ENCODE data around the gene CGN.

The CGN gene

GRCh38 chr1:151477066-151477465 is 34.1 kb upstream of the CGN start:
- peaks cover 7% of the 10 kb centered on the region for H3K4me1 ChIP-seq (ENCODE audit: control insufficient read depth, insufficient read depth, low read depth, low read length)

GRCh38 chr1:151478140-151478812 is 32.9 kb upstream of the CGN start:
- H3K36me3 ChIP-seq (ENCODE audit: control insufficient read depth in 1 of 2, insufficient read depth in 2 of 2, low read depth in 1 of 2, low read length in 2 of 2) = no peaks in the 10 kb centered on the region
- no peak overlapping the region for H3K18ac ChIP-seq (ENCODE audit: low read depth in 1 of 2, low read length in 2 of 2)
- H2BK15ac ChIP-seq (ENCODE audit: low read depth, poor library complexity, severe bottlenecking) = peak overlapping the region; percentile 52
- H3K4me1 ChIP-seq (ENCODE audit: control insufficient read depth, insufficient read depth, low read depth, low read length) = peaks cover 5% of the 10 kb centered on the region
- H3K4me3 ChIP-seq (ENCODE audit: insufficient read depth in 1 of 2, low read depth in 1 of 2, low read length in 2 of 2) = no peak overlapping the region
- H2BK12ac ChIP-seq (ENCODE audit: low read length in 2 of 2) = no peak overlapping the region
- H3K23ac ChIP-seq (ENCODE audit: low read length in 2 of 2) = no peak overlapping the region
- no peaks in the 10 kb centered on the region for H3K79me1 ChIP-seq (replicated peaks; ENCODE audit: low read length, poor library complexity, severe bottlenecking)
- WGBS = 100% methylated on average over 1 of the region's 1 CpG
- no peak overlapping the region for H2BK120ac ChIP-seq (ENCODE audit: low read depth, low read length)
- no peak overlapping the region for H3K14ac ChIP-seq (ENCODE audit: low read length in 2 of 2)
- no peak overlapping the region for H4K91ac ChIP-seq (ENCODE audit: low read length)
- H3K9ac ChIP-seq (ENCODE audit: low read length) = no peak overlapping the region
- DNase-seq = no peak
- no peak overlapping the region for H3K4ac ChIP-seq (ENCODE audit: low read depth in 1 of 2, low read length in 2 of 2)
- H3K9me3 ChIP-seq (ENCODE audit: control insufficient read depth, low read length) = peaks cover 5% of the 10 kb centered on the region
- no peak overlapping the region for H3K27ac ChIP-seq (ENCODE audit: low read length, poor library complexity, severe bottlenecking)
- no peak overlapping the region for H3K4me2 ChIP-seq (ENCODE audit: low read length, poor library complexity, severe bottlenecking)
- peaks cover 0 to 4% of the 10 kb centered on the region in 2 experiments for H3K27me3 ChIP-seq (ENCODE audit: control insufficient read depth in 1 of 2, insufficient read depth in 1 of 2, low read length in 2 of 2)
- H4K8ac ChIP-seq (ENCODE audit: low read length) = no peak overlapping the region
- no peak overlapping the region for H2AK5ac ChIP-seq (ENCODE audit: low read length, severe bottlenecking)
- H2BK5ac ChIP-seq (ENCODE audit: low read depth, low read length, poor library complexity, severe bottlenecking) = no peak overlapping the region
- no peak overlapping the region for H2AFZ ChIP-seq (ENCODE audit: low read depth, low read length)

More at GRCh38 chr1:151477066-151477465, 34.1 kb upstream of the CGN start:
- Histone ChIP-seq H3K9ac (ENCODE audit: low read length) (no peak overlapping the region), H2BK120ac (ENCODE audit: low read depth, low read length) (no peak overlapping the region), H3K27me3 (ENCODE audit: control insufficient read depth in 1 of 2, insufficient read depth in 1 of 2, low read length in 2 of 2) (peaks cover 0 to 4% of the 10 kb centered on the region in 2 experiments), H3K27ac (ENCODE audit: low read length, poor library complexity, severe bottlenecking) (no peak overlapping the region), H2AFZ (ENCODE audit: low read depth, low read length) (no peak overlapping the region), H4K8ac (ENCODE audit: low read length) (no peak overlapping the region), H3K79me1 (replicated peaks; ENCODE audit: low read length, poor library complexity, severe bottlenecking) (no peaks in the 10 kb centered on the region), H2AK5ac (ENCODE audit: low read length, severe bottlenecking) (no peak overlapping the region), H3K4me2 (ENCODE audit: low read length, poor library complexity, severe bottlenecking) (no peak overlapping the region), H3K4me3 (ENCODE audit: insufficient read depth in 1 of 2, low read depth in 1 of 2, low read length in 2 of 2) (no peak overlapping the region), H2BK12ac (ENCODE audit: low read length in 2 of 2) (no peak overlapping the region), H2BK5ac (ENCODE audit: low read depth, low read length, poor library complexity, severe bottlenecking) (no peak overlapping the region), H2BK15ac (ENCODE audit: low read depth, poor library complexity, severe bottlenecking) (no peak overlapping the region), H3K9me3 (ENCODE audit: control insufficient read depth, low read length) (peaks cover 4% of the 10 kb centered on the region), H4K91ac (ENCODE audit: low read length) (no peak overlapping the region), H3K23ac (ENCODE audit: low read length in 2 of 2) (no peak overlapping the region), H3K18ac (ENCODE audit: low read depth in 1 of 2, low read length in 2 of 2) (no peak overlapping the region), H3K4ac (ENCODE audit: low read depth in 1 of 2, low read length in 2 of 2) (no peak overlapping the region), H3K14ac (ENCODE audit: low read length in 2 of 2) (no peak overlapping the region), H3K36me3 (ENCODE audit: control insufficient read depth in 1 of 2, insufficient read depth in 2 of 2, low read depth in 1 of 2, low read length in 2 of 2) (no peaks in the 10 kb centered on the region)
- 95% methylated on average over 2 of the region's 3 CpGs for WGBS
- no peak for DNase-seq

DNA sequence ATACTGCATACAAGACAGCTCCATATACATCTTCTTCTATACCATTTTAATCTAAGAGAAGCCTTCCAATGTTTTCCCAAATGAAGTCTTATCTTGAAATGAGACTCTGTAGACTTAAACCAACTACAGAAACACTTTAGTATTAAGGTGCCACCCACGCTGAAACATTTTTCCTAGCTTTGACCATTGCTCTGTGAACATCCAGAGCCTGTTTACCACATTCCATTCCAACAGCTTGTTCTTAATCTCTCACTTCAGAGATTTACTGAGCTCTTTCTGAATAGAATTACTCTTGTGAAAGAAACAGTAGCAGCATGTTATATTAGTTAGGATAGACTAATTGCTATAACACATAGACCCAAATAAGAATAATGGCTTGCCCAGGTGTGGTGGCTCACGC is 32.3 kb upstream of the CGN start:
- Histone ChIP-seq H3K4me3 (ENCODE audit: insufficient read depth in 1 of 2, low read depth in 1 of 2, low read length in 2 of 2) (no peak overlapping the region), H3K9ac (ENCODE audit: low read length) (no peak overlapping the region), H2BK5ac (ENCODE audit: low read depth, low read length, poor library complexity, severe bottlenecking) (no peak overlapping the region), H3K27me3 (ENCODE audit: control insufficient read depth in 1 of 2, insufficient read depth in 1 of 2, low read length in 2 of 2) (peaks cover 0 to 4% of the 10 kb centered on the region in 2 experiments), H3K4me2 (ENCODE audit: low read length, poor library complexity, severe bottlenecking) (no peak overlapping the region), H3K14ac (ENCODE audit: low read length in 2 of 2) (no peak overlapping the region), H3K36me3 (ENCODE audit: control insufficient read depth in 1 of 2, insufficient read depth in 2 of 2, low read depth in 1 of 2, low read length in 2 of 2) (no peaks in the 10 kb centered on the region), H2AK5ac (ENCODE audit: low read length, severe bottlenecking) (no peak overlapping the region), H3K79me1 (replicated peaks; ENCODE audit: low read length, poor library complexity, severe bottlenecking) (no peaks in the 10 kb centered on the region), H3K23ac (ENCODE audit: low read length in 2 of 2) (no peak overlapping the region), H3K4ac (ENCODE audit: low read depth in 1 of 2, low read length in 2 of 2) (no peak overlapping the region), H3K4me1 (ENCODE audit: control insufficient read depth, insufficient read depth, low read depth, low read length) (peaks cover 2% of the 10 kb centered on the region), H2BK15ac (ENCODE audit: low read depth, poor library complexity, severe bottlenecking) (no peak overlapping the region), H3K27ac (ENCODE audit: low read length, poor library complexity, severe bottlenecking) (no peak overlapping the region), H4K91ac (ENCODE audit: low read length) (no peak overlapping the region), H4K8ac (ENCODE audit: low read length) (no peak overlapping the region), H2BK120ac (ENCODE audit: low read depth, low read length) (no peak overlapping the region), H3K9me3 (ENCODE audit: control insufficient read depth, low read length) (peaks cover 5% of the 10 kb centered on the region), H3K18ac (ENCODE audit: low read depth in 1 of 2, low read length in 2 of 2) (no peak overlapping the region), H2BK12ac (ENCODE audit: low read length in 2 of 2) (no peak overlapping the region), H2AFZ (ENCODE audit: low read depth, low read length) (no peak overlapping the region)
- 90% methylated on average over 2 of the region's 2 CpGs for WGBS
- no peak for DNase-seq

- no peak overlapping the region for H3K23ac ChIP-seq (ENCODE audit: low read length in 2 of 2)
- H3K4ac ChIP-seq (ENCODE audit: low read depth in 1 of 2, low read length in 2 of 2) = no peak overlapping the region
- H2AK5ac ChIP-seq (ENCODE audit: low read length, severe bottlenecking) = no peak overlapping the region
- H3K18ac ChIP-seq (ENCODE audit: low read depth in 1 of 2, low read length in 2 of 2) = no peak overlapping the region
- no peak overlapping the region for H2BK15ac ChIP-seq (ENCODE audit: low read depth, poor library complexity, severe bottlenecking)
- H3K4me3 ChIP-seq (ENCODE audit: insufficient read depth in 1 of 2, low read depth in 1 of 2, low read length in 2 of 2) = no peak overlapping the region
- WGBS = 79% methylated on average over 3 of the region's 5 CpGs
- DNase-seq = no peak
- H3K36me3 ChIP-seq (ENCODE audit: control insufficient read depth in 1 of 2, insufficient read depth in 2 of 2, low read depth in 1 of 2, low read length in 2 of 2) = no peaks in the 10 kb centered on the region
- no peak overlapping the region for H4K8ac ChIP-seq (ENCODE audit: low read length)
- no peak overlapping the region for H3K27ac ChIP-seq (ENCODE audit: low read length, poor library complexity, severe bottlenecking)
- H4K91ac ChIP-seq (ENCODE audit: low read length) = no peak overlapping the region
- H3K4me1 ChIP-seq (ENCODE audit: control insufficient read depth, insufficient read depth, low read depth, low read length) = peaks cover 2% of the 10 kb centered on the region
- H3K79me1 ChIP-seq (replicated peaks; ENCODE audit: low read length, poor library complexity, severe bottlenecking) = no peaks in the 10 kb centered on the region
- H2BK12ac ChIP-seq (ENCODE audit: low read length in 2 of 2) = no peak overlapping the region
- H3K14ac ChIP-seq (ENCODE audit: low read length in 2 of 2) = no peak overlapping the region
- H3K9me3 ChIP-seq (ENCODE audit: control insufficient read depth, low read length) = peaks cover 5% of the 10 kb centered on the region
- no peak overlapping the region for H2BK120ac ChIP-seq (ENCODE audit: low read depth, low read length)
- no peak overlapping the region for H2BK5ac ChIP-seq (ENCODE audit: low read depth, low read length, poor library complexity, severe bottlenecking)
- peaks cover 0 to 4% of the 10 kb centered on the region in 2 experiments for H3K27me3 ChIP-seq (ENCODE audit: control insufficient read depth in 1 of 2, insufficient read depth in 1 of 2, low read length in 2 of 2)
- no peak overlapping the region for H3K4me2 ChIP-seq (ENCODE audit: low read length, poor library complexity, severe bottlenecking)
- no peak overlapping the region for H3K9ac ChIP-seq (ENCODE audit: low read length)
- no peak overlapping the region for H2AFZ ChIP-seq (ENCODE audit: low read depth, low read length)
Measured at GRCh38 chr1:151479462-151479861, 31.7 kb upstream of the CGN start.

Measured in mesenchymal stem cell (in vitro differentiated cells and primary cell).